Spleen (tissue), 7 donors: ENCODE measurements around the gene MYO7A.

ENCODE experiments used
- CTCF ChIP-seq, 11 experiments: fragments of 200-600 bp in 7 of 11; fragments of 450-650 bp in 4 of 11; sonication (generic) in 4 of 11; IDR thresholded peaks in 8 of 11; conservative IDR thresholded peaks in 3 of 11; 1 replicate in 7 of 11; 2 replicates in 4 of 11; pipeline versions ENCODE4 v1.4.0 to v1.8.0; 2016 to 2021; ENCODE audit warnings: antibody characterized with exemption in 11 of 11, inconsistent platforms in 4 of 11, mild to moderate bottlenecking in 1 of 11
- POLR2A ChIP-seq, 3 donors: fragments of 450-650 bp; IDR thresholded peaks; one replicate each; pipeline ENCODE4 v1.5.1; 2017; ENCODE audit warnings: antibody characterized with exemption in 3 of 3, mild to moderate bottlenecking in 1 of 3
- donor health status: DM: no; HTN: no; CAD: no; lungs with moderate emphysema.
- donor health status: DM: no; HTN: no; CAD: no.
- donor health status: DM: no; HTN: no; CAD: no.

GRCh38 chr11:77197626-77198320 is 69.7 kb downstream of the MYO7A start:
- TF ChIP-seq CTCF (IDR thresholded peaks at IDR 0.05 in 8 of 11, conservative IDR thresholded peaks at IDR 0.05 in 3 of 11) (no peak), POLR2A (IDR thresholded peaks at IDR 0.05) (no peak)
